Fibroblast of the conjunctiva (primary cell): ENCODE measurements around the gene CELF4.

Experiments
- DNase-seq: peaks from one replicate; pipeline ENCODE4 v3.0.0-alpha.2; 2010; ENCODE audit warnings: low read depth

CELF4 gene

GRCh38 chr18:37222354-37222998 lies 343.1 kb downstream of the CELF4 start:
- peak; percentile 26 for DNase-seq

- DNase-seq, result no peak
Observed at GRCh38 chr18:37219257-37219656, 346.3 kb downstream of the CELF4 start.

- no peak for DNase-seq
Observed at GRCh38 chr18:37218022-37218590, 347.5 kb downstream of the CELF4 start.

GRCh38 chr18:37210781-37211180 lies 354.8 kb downstream of the CELF4 start:
- no peak for DNase-seq

- DNase-seq, result no peak
Observed at GRCh38 chr18:37207343-37207742, 358.3 kb downstream of the CELF4 start.

GRCh38 chr18:37199741-37200140 lies 365.9 kb downstream of the CELF4 start:
- DNase-seq, result no peak
